Measurements from ENCODE around the gene LBR.

GRCh38 chr1:225424562-225425200 lies 3.2 kb downstream of the LBR start:
- no peak for TF ChIP-seq POU6F1 (CRISPR knock-in tag; IDR thresholded peaks at IDR 0.05; ENCODE audit: borderline replicate concordance, low read depth)
- no peak for TF ChIP-seq GLIS3 (CRISPR knock-in tag; IDR thresholded peaks at IDR 0.05)
- no peak for TF ChIP-seq ESRRG (CRISPR knock-in tag; IDR thresholded peaks at IDR 0.05)
- TF ChIP-seq, protein P1, sequence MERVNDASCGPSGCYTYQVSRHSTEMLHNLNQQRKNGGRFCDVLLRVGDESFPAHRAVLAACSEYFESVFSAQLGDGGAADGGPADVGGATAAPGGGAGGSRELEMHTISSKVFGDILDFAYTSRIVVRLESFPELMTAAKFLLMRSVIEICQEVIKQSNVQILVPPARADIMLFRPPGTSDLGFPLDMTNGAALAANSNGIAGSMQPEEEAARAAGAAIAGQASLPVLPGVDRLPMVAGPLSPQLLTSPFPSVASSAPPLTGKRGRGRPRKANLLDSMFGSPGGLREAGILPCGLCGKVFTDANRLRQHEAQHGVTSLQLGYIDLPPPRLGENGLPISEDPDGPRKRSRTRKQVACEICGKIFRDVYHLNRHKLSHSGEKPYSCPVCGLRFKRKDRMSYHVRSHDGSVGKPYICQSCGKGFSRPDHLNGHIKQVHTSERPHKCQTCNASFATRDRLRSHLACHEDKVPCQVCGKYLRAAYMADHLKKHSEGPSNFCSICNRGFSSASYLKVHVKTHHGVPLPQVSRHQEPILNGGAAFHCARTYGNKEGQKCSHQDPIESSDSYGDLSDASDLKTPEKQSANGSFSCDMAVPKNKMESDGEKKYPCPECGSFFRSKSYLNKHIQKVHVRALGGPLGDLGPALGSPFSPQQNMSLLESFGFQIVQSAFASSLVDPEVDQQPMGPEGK (CRISPR knock-in tag; IDR thresholded peaks at IDR 0.05; ENCODE audit: borderline replicate concordance), result no peak
- TF ChIP-seq TCF4 (CRISPR knock-in tag; IDR thresholded peaks at IDR 0.05; ENCODE audit: borderline replicate concordance), result no peak
- TF ChIP-seq ARNTL (CRISPR knock-in tag; IDR thresholded peaks at IDR 0.05; ENCODE audit: borderline replicate concordance, low read depth), result no peak
- TF ChIP-seq TOX (CRISPR knock-in tag; IDR thresholded peaks at IDR 0.05; ENCODE audit: borderline replicate concordance), result no peak
